GM12892 (cell line): ENCODE results near the gene CISD3.

Experiments used
- POLR2AphosphoS5 ChIP-seq: IDR thresholded peaks from 2 replicates; pipeline ENCODE4 v1.6.1; 2011; ENCODE audit warnings: low read depth, low read length, control low read depth
- TAF1 ChIP-seq: IDR thresholded peaks from 2 replicates; pipeline ENCODE4 v1.6.1; 2011; ENCODE audit warnings: low read depth, mild to moderate bottlenecking, control low read depth, low read length, borderline replicate concordance

DNA sequence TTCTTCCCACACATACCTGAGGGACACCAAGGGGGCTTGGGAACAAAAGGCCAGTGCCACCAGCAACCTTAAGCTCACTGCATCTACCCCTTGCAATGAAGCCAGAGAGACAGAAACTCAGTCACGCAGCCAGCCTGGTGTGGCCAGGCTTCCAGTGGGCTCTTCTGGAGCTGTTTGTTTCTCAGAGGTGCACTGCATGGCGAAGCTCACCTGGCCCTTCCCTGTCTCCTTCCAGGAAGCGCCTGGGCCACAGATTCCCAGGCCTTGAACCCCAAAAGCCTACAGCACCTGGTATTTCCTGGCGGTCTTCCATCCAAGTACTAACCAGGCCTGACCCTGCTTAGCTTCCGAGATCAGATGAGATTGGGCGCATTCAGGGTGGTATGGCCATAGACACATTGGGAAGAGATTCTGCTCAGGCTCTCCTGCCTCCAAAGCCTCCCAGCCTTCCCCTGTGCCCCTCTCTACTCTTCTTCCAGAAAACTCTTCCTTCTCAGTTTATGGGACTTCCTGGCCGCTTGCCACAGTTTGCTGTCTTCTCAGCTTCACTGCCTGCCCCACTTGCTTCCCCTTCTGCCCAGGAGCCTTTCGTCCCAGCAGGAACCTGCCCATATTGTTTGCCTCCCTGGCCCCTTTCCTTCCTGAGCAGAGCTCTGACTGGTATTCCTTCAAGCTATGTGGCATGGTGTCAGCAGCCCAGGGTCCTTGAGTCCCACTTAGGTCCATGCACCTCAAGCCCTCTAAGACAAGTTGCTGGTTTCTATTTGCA lies 1.6 kb downstream of the CISD3 start:
- TF ChIP-seq POLR2AphosphoS5 (no peak), TAF1 (no peak)
